Neural progenitor cell (in vitro differentiated cells): Measurements from ENCODE around the gene CHTOP. TPM values are rescaled to one million over a fixed set of nuclear protein-coding genes. Genes with fewer than 3 reads are reported as not detected.

Experiments used
- DNase-seq: peaks from one replicate; pipeline ENCODE4 v3.0.0-alpha.2; 2016; ENCODE audit warnings: low spot score
- H2AFZ ChIP-seq: fragments of 200-600 bp; sonication (generic); replicated peaks from 2 replicates; pipeline ENCODE4 v1.6.1; 2016; ENCODE audit warnings: antibody characterized with exemption
- H3F3A ChIP-seq: fragments of 200-600 bp; sonication (generic); 2 replicates; pipeline ENCODE4 v1.6.1; 2016; ENCODE audit warnings: antibody characterized with exemption, low read depth
- H3K27ac ChIP-seq: fragments of 200-600 bp; sonication (generic); 2 replicates; pipeline ENCODE4 v1.5.1; 2016; ENCODE audit warnings: mild to moderate bottlenecking
- H3K27me3 ChIP-seq: fragments of 200-600 bp; sonication (generic); 2 replicates; pipeline ENCODE4 v1.6.1; 2016; ENCODE audit warnings: mild to moderate bottlenecking, moderate library complexity
- H3K36me3 ChIP-seq: fragments of 200-600 bp; sonication (generic); 2 replicates; pipeline ENCODE4 v1.5.1; 2016
- H3K4me1 ChIP-seq: fragments of 200-600 bp; sonication (generic); 2 replicates; pipeline ENCODE4 v1.6.1; 2016; ENCODE audit warnings: mixed run types
- H3K4me2 ChIP-seq: fragments of 200-600 bp; sonication (generic); 2 replicates; pipeline ENCODE4 v1.6.1; 2016
- H3K4me3 ChIP-seq: fragments of 200-600 bp; sonication (generic); 2 replicates; pipeline ENCODE4 v1.5.1; 2016
- H3K79me2 ChIP-seq: fragments of 200-600 bp; sonication (generic); 2 replicates; pipeline ENCODE4 v1.6.1; 2016; ENCODE audit warnings: low read depth
- H3K9ac ChIP-seq: fragments of 200-600 bp; sonication (generic); 2 replicates; pipeline ENCODE4 v1.6.1; 2016
- H3K9me3 ChIP-seq: fragments of 200-600 bp; sonication (generic); 2 replicates; pipeline ENCODE4 v1.5.1; 2016; ENCODE audit warnings: low read depth
- H4K20me1 ChIP-seq: fragments of 200-600 bp; sonication (generic); 2 replicates; pipeline ENCODE4 v1.6.1; 2016; ENCODE audit warnings: low read depth
- H3K27ac Mint-ChIP-seq: 3 replicates; pipeline ENCODE4 v1.8.0; 2021; ENCODE audit warnings: mixed read lengths
- H3K27me3 Mint-ChIP-seq: 2 replicates; pipeline ENCODE4 v1.8.0; 2022; ENCODE audit warnings: low read depth, mild to moderate bottlenecking, inconsistent platforms, moderate library complexity, mixed read lengths; ENCODE audit not compliant: insufficient read depth
- H3K36me3 Mint-ChIP-seq: 3 replicates; pipeline ENCODE4 v1.8.0; 2021; ENCODE audit warnings: mixed read lengths
- H3K4me1 Mint-ChIP-seq: 3 replicates; pipeline ENCODE4 v1.8.0; 2021; ENCODE audit warnings: mixed read lengths
- H3K4me3 Mint-ChIP-seq: 3 replicates; pipeline ENCODE4 v1.8.0; 2021; ENCODE audit warnings: mild to moderate bottlenecking, moderate library complexity, mixed read lengths
- H3K9me3 Mint-ChIP-seq: 3 replicates; pipeline ENCODE4 v1.8.0; 2020; ENCODE audit warnings: mixed read lengths
- EZH2 ChIP-seq: fragments of 200-600 bp; sonication (generic); IDR thresholded peaks from 2 replicates; pipeline ENCODE4 v1.6.1; 2017; ENCODE audit warnings: antibody characterized with exemption, mild to moderate bottlenecking, moderate library complexity
- EZH2phosphoT487 ChIP-seq: fragments of 200-600 bp; sonication (generic); IDR thresholded peaks from 2 replicates; pipeline ENCODE4 v1.6.1; 2017; ENCODE audit warnings: antibody characterized with exemption
- total RNA-seq: library from RNA; depleted of rRNA; stranded (reverse); fragments of >200 nt; gene quantifications from 2 replicates; pipeline ENCODE4 v1.2.3, GENCODE V29; 2015; ENCODE audit warnings: low replicate concordance
- TF ChIP-seq, protein P1 (sequence below): fragments of 200-600 bp; sonication (generic); IDR thresholded peaks from 2 replicates; pipeline ENCODE4 v1.5.1; 2017; ENCODE audit warnings: antibody characterized with exemption, mild to moderate bottlenecking

Gene CHTOP
- total RNA-seq, 1 donor from 2014 or later = 96.1 TPM

DNA sequence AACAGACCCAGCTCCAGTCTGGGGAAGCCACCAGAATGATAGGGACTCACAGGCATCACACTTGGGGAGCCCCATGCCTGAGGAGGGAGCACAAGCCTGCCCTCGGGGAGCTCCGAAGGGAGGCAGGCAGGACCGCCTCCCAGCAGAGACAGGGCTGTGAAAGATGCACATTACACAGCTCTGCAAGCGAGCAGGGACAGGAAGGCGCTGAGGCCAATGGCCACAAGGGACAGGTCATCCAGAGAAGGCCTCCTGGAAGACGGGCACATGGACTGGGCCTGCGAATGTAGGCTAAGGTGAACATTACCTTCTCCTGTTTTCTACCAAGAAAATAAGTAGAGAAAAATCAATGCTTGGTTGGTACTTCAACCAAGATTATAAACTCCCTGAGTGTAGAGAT is 48.9 kb downstream of the CHTOP start:
- Histone ChIP-seq H3F3A (peaks cover 13% of the 10 kb centered on the region), H3K27me3 (peaks cover 46% of the 10 kb centered on the region), H3K9ac (no peak overlapping the region), H3K27ac (no peak overlapping the region), H3K4me2 (no peak overlapping the region), H3K79me2 (no peaks in the 10 kb centered on the region), H3K36me3 (no peaks in the 10 kb centered on the region), H4K20me1 (peaks cover 5% of the 10 kb centered on the region), H3K9me3 (no peaks in the 10 kb centered on the region), H3K4me1 (peaks cover 18% of the 10 kb centered on the region), H2AFZ (no peak overlapping the region), H3K4me3 (no peak overlapping the region)
- Mint-ChIP-seq H3K9me3 (peaks cover 2% of the 10 kb centered on the region), H3K4me3 (no peak overlapping the region), H3K27ac (no peak overlapping the region), H3K27me3 (peaks cover 45% of the 10 kb centered on the region), H3K4me1 (peaks cover 36% of the 10 kb centered on the region), H3K36me3 (peaks cover 2% of the 10 kb centered on the region)
- TF ChIP-seq EZH2 = no peak
- TF ChIP-seq, protein P1, sequence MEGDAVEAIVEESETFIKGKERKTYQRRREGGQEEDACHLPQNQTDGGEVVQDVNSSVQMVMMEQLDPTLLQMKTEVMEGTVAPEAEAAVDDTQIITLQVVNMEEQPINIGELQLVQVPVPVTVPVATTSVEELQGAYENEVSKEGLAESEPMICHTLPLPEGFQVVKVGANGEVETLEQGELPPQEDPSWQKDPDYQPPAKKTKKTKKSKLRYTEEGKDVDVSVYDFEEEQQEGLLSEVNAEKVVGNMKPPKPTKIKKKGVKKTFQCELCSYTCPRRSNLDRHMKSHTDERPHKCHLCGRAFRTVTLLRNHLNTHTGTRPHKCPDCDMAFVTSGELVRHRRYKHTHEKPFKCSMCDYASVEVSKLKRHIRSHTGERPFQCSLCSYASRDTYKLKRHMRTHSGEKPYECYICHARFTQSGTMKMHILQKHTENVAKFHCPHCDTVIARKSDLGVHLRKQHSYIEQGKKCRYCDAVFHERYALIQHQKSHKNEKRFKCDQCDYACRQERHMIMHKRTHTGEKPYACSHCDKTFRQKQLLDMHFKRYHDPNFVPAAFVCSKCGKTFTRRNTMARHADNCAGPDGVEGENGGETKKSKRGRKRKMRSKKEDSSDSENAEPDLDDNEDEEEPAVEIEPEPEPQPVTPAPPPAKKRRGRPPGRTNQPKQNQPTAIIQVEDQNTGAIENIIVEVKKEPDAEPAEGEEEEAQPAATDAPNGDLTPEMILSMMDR = no peak
- TF ChIP-seq EZH2phosphoT487 = no peak
- DNase-seq = no peak

DNA sequence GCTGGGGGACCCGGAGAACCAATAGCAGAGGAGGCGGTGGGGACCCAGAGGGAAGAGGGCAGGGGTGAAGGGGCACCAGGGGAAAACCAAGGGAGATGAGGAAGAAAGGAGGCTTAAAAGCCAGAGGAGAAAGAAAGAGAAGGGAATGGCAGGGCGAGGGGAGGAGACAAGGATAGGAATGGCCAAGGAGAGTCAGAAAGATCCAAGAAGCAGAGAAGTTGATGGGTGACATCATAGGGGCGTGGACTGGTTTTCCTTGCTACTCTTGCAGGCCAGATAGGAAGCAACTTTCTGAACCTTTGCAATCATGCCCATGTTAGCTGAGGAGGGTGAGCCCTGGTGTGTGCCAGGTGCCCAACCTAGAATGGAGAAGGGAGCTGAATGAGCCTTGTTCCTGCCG is 50.0 kb downstream of the CHTOP start:
- Histone ChIP-seq H3K9me3 (no peaks in the 10 kb centered on the region), H3K9ac (no peak overlapping the region), H3K4me2 (no peak overlapping the region), H3K4me1 (peaks cover 10% of the 10 kb centered on the region), H3F3A (peaks cover 7% of the 10 kb centered on the region), H2AFZ (no peak overlapping the region), H4K20me1 (no peaks in the 10 kb centered on the region), H3K4me3 (no peak overlapping the region), H3K27ac (no peak overlapping the region), H3K27me3 (peaks cover 35% of the 10 kb centered on the region), H3K79me2 (no peaks in the 10 kb centered on the region), H3K36me3 (no peaks in the 10 kb centered on the region)
- Mint-ChIP-seq H3K27ac (no peak overlapping the region), H3K4me3 (no peak overlapping the region), H3K4me1 (peaks cover 27% of the 10 kb centered on the region), H3K27me3 (peaks cover 40% of the 10 kb centered on the region), H3K36me3 (peaks cover 2% of the 10 kb centered on the region), H3K9me3 (peaks cover 2% of the 10 kb centered on the region)
- no peak for DNase-seq
- no peak for TF ChIP-seq EZH2

DNA sequence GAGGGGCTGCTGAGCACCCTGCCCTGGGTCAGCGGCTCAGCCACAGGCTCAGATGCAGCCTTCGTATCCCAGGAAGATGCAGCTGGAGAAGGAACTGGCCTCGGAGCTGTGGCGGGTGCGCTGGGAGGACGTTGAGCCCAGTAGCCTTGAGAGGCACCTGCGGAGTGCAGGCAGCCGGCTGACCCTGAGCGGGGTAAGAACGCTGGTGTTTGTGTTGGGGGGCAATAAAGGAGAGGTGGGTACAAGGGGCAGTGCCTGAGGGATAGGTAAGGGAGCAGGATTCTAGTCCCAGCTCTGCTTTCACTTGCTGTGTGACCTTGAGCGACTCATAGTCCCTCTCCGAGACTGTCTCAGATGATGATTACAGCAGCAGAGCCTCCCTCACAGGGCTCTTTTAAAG is 51.0 kb downstream of the CHTOP start:
- H3K9me3 ChIP-seq = no peaks in the 10 kb centered on the region
- no peak overlapping the region for H3K27ac ChIP-seq
- no peak overlapping the region for H3K4me3 Mint-ChIP-seq
- H3K4me1 Mint-ChIP-seq = peaks cover 23% of the 10 kb centered on the region
- peaks cover 24% of the 10 kb centered on the region for H3K27me3 ChIP-seq
- peaks cover 2% of the 10 kb centered on the region for H3K9me3 Mint-ChIP-seq
- H3K4me2 ChIP-seq = no peak overlapping the region
- H3K27ac Mint-ChIP-seq = peak overlapping the region; percentile 42
- H3K4me3 ChIP-seq = no peak overlapping the region
- no peak for DNase-seq
- no peaks in the 10 kb centered on the region for H3K36me3 ChIP-seq
- no peaks in the 10 kb centered on the region for H3K79me2 ChIP-seq
- no peak overlapping the region for H3K9ac ChIP-seq
- no peaks in the 10 kb centered on the region for H4K20me1 ChIP-seq
- H3K36me3 Mint-ChIP-seq = peaks cover 2% of the 10 kb centered on the region
- H2AFZ ChIP-seq = no peak overlapping the region
- H3F3A ChIP-seq = peaks cover 7% of the 10 kb centered on the region
- peaks cover 35% of the 10 kb centered on the region for H3K27me3 Mint-ChIP-seq
- H3K4me1 ChIP-seq = peaks cover under 1% of the 10 kb centered on the region
- TF ChIP-seq EZH2 (no peak), EZH2phosphoT487 (no peak)
- TF ChIP-seq, protein P1 = no peak

DNA sequence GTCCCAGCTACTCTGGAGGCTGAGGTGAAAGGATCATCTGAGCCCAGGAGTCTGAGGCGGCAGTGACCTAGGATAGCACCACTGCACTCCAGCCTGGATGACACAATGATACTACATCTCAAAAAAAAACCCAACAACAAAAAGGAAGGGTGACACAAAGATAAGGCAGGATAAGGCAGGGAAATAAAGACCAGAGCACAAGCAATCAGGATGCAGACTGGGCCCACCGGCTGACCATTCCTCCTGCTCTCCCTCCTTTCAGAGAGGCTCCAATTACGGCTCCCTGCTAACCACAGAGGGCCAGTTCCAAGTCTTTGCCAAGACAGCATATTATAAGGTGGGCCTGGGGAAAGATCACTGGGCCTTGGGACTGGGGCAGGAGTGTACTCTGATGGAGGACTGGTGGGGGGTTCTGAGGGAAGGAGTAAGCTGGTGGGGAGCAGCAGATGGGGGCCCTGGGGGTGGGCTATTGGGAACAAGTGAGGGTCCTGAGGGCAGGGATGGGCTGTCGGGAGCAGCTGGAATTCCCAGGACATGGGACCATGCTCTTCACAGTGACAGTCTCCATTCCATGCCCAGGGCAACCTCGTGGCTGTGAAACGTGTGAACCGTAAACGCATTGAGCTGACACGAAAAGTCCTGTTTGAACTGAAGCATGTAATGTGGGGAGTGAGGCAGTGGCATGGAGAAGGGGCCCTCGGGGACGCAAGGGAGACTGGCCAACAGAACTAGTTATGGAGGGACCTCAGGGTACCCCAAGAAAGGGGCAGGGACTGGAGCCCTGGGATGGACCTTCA is 51.9 kb downstream of the CHTOP start:
- H2AFZ ChIP-seq = no peak overlapping the region
- H3K27ac ChIP-seq = no peak overlapping the region
- H3K9me3 ChIP-seq = no peaks in the 10 kb centered on the region
- H3K4me2 ChIP-seq = no peak overlapping the region
- no peak overlapping the region for H3K4me3 ChIP-seq
- H3K79me2 ChIP-seq = no peaks in the 10 kb centered on the region
- Mint-ChIP-seq H3K4me1 (peaks cover 19% of the 10 kb centered on the region), H3K27ac (peak overlapping the region; percentile 16), H3K36me3 (peaks cover 2% of the 10 kb centered on the region), H3K4me3 (peak overlapping the region; percentile 72), H3K9me3 (no peaks in the 10 kb centered on the region), H3K27me3 (peaks cover 32% of the 10 kb centered on the region)
- H3K4me1 ChIP-seq = no peaks in the 10 kb centered on the region
- no peak overlapping the region for H3K9ac ChIP-seq
- DNase-seq = peak; percentile 38
- peaks cover under 1% of the 10 kb centered on the region for H3F3A ChIP-seq
- H4K20me1 ChIP-seq = no peaks in the 10 kb centered on the region
- TF ChIP-seq, protein P1 = no peak
- TF ChIP-seq EZH2 = no peak
- H3K27me3 ChIP-seq = peaks cover 16% of the 10 kb centered on the region
- no peaks in the 10 kb centered on the region for H3K36me3 ChIP-seq
